GM19240 (cell line): Measurements from ENCODE around the gene PPT2.
A peak's percentile ranks its signal among the peaks of the same experiment; 100 is the strongest.
"Not testable (repeated sequence)": the region's sequence is repeated elsewhere in the genome, so short reads cannot be mapped to it uniquely, and the experiment has no call there.

ENCODE experiments used
- DNase-seq: peaks from one replicate; pipeline ENCODE4 v3.0.0; 2011; ENCODE audit warnings: low spot score; ENCODE audit not compliant: insufficient read length

Gene PPT2

DNA sequence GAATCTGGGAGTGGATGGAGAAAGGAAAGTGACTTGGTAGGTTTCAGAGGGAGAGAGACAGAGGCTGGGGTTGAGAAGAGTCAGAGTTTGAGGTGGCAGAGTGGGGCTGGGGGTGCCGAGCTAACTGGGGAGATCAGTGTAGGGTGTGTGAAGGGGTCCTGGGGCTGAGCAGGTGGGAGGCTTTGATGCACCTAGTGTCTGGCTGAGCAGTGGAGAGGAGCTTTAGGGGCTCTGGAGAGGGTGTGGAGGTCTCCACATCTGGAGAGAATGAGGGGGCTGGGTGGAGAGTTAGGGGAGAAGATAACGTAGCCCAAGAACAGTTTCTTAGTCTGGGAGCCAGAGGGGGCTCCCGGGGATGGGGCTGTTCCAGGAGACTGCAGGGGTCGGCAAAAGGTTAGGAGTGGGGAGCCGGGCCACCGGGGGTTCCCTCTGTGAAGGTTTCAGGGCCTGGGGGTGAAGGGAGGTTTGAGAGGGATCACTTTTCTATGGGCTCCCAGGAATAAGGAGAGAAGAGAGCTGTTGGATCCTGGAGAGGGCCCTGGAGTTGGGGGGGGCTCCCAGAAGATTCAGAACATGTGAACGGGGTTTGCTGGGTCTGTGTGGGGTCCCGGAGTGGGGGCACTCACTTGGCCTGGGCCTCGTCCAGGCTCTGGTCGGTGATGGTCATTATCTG is 35.3 kb downstream of the PPT2 start:
- DNase-seq = no peak

DNA sequence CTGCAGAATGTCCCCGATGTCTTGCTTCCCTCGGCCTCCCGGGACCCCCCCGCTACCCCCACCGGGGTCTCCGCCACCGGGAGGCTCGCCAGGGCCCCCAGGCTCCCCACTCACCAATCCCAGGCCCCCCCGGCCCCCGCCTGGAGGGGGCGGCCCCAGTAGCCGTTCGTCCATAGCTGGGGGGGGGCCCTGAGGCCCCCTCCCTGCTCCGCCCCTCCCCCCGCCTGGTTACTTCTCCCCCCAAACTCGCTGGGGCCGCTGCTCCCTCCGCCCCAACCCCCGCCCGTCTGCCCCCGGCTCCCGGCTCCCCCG is 35.8 kb downstream of the PPT2 start:
- DNase-seq = no peak

DNA sequence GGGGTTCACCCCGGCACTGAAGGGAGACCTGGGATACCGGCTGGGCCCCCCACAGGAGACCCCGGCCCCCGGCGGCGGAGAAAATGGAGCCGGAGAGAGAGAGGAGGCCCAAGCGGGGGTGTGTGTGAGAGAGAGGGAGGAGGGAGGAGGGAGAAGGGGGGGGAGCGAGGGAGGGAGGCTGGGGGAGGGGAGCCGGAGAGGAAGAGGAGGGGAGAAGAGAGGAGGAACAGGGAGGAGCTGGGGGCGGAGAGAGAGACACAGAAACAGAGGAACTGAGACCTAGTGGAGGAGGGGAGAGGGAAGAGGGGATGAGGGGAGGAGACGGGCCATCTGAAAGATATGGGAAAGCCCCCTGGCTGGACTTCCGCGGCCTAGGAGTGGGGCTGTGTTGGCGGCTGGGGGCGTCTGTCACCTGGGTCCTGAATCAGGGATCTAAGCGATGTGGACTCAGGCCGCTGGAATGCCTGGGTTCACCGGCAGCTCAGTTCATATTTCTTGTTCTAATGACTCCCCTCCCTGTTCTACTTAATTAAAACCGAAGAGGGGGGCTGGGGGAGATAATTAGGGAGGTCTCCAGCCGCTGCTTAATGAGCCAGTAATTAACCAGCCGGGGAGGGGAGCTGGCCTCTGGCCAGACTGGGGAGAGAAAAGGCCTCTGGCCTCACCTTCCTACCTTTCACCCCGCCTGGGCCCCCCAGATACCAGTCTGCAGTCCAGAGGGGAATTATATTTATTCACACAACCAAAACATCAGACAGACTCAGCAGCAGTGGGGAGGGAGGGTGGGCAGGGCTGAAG is 36.3 kb downstream of the PPT2 start, which contains the start of gene PBX2:
Gene PBX2 (minus strand): TSS at position 149 of the 798 bp plus-strand sequence. CDS start 287 bp downstream, outside the sequence.
- peak; percentile 33 for DNase-seq

- no peak for DNase-seq
Observed at GRCh38 chr6:32190911-32191677, 37.2 kb downstream of the PPT2 start.

DNA sequence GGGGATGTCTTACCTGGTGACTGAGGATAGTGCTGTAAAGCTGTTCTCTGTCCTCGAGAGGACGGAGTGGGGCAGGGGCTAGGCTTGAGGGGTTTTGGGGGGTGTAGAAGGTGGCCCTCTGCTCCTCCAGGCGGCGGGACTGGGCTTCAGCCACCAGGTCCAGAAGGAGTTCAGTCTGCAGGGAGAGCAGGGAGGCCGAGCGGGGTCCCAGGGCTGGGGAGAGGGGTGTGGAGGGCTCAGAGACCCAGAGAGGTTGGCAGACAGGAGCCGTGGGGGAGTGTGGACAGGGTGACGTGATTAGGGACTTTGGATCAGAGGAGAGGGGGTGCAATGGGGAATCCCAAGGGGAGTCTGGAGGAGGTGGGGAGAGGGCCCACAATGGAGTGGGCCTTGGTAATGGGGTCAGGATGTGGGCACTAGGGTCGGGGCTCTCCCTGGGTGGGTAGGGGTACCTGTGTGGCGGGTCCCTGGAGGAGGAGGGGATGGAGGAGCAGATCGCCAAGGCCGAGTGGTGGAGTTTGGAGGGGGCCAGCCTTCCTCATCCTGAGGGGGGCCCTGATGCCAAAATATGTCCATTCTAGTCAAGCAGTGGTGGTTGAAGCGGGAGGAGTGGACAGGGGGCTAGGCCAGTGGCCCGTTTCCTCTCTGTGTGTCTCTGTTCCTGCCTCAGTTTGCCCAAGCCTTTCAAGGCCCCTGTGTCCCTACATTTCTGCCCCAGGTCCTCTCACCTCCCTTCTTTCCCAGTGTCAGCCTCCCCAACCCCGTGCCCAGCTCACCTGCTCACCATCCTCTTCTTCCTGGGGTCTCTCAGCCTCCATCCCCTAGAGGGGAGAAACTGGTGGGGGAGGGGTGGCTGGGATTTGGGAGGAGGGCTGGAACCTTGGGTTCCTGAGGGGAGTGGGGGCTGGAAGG is 38.0 kb downstream of the PPT2 start:
- DNase-seq = no peak

- no peak for DNase-seq
Observed at GRCh38 chr6:32192608-32193039, 38.7 kb downstream of the PPT2 start, which contains the start of gene GPSM3. TSS of gene GPSM3 (minus strand) at chr6:32192643. CDS start at chr6:32192513, 130 bp downstream.

DNA sequence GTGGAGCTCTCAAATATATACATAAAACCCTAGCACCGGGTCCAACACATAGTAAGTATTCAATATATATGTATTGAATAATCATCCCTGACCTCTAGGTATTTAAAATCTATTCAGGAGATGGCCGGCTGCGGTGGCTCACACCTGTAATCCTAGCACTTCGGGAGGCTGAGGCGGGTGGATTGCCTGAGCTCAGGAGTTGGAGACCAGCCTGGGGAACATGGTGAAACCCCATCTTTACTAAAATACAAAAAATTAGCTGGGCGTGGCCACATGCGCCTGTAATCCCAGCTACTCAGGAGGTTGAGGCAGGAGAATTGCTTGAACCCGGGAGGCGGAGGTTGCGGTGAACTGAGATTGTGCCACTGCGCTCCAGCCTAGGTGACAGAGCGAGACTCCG is 39.2 kb downstream of the PPT2 start:
- DNase-seq = not testable (repeated sequence)

DNA sequence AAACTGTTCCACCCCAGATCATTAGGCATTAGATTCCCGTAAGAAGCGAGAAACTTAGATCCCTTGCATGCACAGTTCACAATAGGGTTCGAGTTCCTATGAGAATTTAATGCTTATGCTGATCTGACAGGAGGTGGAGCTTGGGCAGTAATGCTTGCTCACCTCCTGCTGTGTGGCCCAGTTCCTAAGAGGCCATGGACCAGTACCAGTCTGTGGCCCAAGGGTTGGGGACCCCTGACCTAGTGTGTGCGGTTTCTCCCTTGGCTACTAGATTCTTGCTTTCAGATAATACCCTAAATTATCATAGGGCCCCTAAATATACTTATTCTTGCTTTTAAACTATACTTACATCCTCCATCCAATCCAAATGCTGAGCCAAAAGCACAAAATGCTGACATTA is 40.4 kb downstream of the PPT2 start:
- DNase-seq = no peak

- no peak for DNase-seq
Observed at GRCh38 chr6:32194825-32195651, 41.1 kb downstream of the PPT2 start.

- DNase-seq = peak; percentile 93
Observed at GRCh38 chr6:32195652-32195901, 41.6 kb downstream of the PPT2 start.

GRCh38 chr6:32195902-32196681 is 42.2 kb downstream of the PPT2 start:
- DNase-seq = peak; percentile 33

DNA sequence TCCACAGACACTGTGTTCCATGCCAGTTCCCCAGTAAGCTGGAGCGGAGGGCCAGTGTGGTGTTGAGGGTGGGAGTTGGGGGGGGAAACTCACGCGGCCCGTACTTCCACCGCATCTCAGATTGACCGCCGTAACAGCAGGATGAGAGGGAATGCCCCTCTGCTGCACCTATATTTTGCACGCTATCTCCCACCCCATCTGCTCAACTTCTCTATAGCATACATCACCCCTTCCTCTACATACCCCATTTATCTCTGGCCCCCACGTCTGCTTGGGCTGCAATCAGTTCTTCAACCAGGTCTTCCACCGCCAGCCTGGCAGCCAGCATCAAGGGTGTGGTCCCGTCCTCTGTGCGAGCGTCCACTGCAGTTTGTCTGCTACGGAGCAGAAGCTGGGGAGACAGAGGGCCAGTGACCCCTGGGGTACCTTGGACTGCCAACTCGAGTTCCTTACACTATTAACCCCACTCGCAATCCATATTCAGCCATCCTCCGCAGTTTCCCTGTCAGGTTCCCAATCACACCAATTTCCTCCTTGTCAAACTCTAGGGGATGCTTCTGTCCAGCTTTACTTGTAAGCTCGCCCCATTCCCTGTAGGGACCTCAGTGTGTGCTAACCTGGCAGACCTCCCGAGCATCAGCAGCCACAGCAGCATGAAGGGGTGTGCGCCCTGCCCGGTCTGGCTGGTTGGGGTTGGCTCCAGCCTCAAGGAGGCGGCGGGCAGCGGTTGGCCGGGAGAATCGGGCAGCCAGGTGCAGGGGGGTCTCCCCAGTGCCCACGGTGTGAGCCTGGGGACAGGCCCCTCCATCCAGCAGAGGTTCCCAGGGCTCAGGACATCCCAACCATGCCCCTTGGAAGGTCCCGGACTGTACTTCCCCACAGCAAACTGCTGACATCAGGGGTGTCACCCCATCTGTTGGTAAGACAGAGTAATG is 43.0 kb downstream of the PPT2 start:
- no peak for DNase-seq

- DNase-seq = no peak
Observed at GRCh38 chr6:32198345-32198696, 44.4 kb downstream of the PPT2 start.

- no peak for DNase-seq
Observed at GRCh38 chr6:32198866-32199265, 44.9 kb downstream of the PPT2 start.

- DNase-seq = no peak
Observed at GRCh38 chr6:32200711-32201475, 47.0 kb downstream of the PPT2 start.

GRCh38 chr6:32202186-32202585 is 48.2 kb downstream of the PPT2 start:
- no peak for DNase-seq

- no peak for DNase-seq
Observed at GRCh38 chr6:32203426-32204267, 49.7 kb downstream of the PPT2 start.
